ENCODE results near the gene LARP6. TPM values are rescaled to one million over a fixed set of nuclear protein-coding genes. Genes with fewer than 3 reads are reported as not detected.

Gene LARP6
- total and polyA plus RNA-seq, 2 of the 13 experiments (the other 11 are each of a cell fraction or from before 2014, with no cell fraction given) = 2.9 to 8.2 TPM

DNA sequence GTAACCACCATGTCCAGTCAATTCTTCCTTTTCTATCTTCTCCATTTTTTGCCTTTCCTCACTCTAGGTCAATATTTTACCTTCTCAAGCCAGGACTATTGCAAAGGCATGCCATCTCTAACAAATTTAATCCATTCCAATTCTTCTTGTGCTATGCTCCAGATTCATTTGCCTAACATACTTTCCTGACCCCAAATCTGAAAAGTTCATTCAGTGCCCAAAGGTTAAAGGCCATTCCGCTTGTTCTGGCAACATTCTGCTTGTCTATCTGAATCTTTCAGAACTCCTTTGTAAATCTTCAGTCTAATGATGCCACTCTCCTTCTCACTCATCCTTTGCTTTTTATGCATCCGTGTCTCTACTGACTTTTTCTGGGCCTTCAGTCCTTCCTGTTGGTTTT, 22.7 kb upstream of the LARP6 start (continued):
- TF ChIP-seq ZNF446 (CRISPR knock-in tag; IDR thresholded peaks at IDR 0.05) (no peak), STAT6 (CRISPR knock-in tag; IDR thresholded peaks at IDR 0.05; ENCODE audit: borderline replicate concordance) (no peak), ZNF138 (CRISPR knock-in tag; IDR thresholded peaks at IDR 0.05; ENCODE audit: low read depth) (no peak)
- TF ChIP-seq, protein P1, sequence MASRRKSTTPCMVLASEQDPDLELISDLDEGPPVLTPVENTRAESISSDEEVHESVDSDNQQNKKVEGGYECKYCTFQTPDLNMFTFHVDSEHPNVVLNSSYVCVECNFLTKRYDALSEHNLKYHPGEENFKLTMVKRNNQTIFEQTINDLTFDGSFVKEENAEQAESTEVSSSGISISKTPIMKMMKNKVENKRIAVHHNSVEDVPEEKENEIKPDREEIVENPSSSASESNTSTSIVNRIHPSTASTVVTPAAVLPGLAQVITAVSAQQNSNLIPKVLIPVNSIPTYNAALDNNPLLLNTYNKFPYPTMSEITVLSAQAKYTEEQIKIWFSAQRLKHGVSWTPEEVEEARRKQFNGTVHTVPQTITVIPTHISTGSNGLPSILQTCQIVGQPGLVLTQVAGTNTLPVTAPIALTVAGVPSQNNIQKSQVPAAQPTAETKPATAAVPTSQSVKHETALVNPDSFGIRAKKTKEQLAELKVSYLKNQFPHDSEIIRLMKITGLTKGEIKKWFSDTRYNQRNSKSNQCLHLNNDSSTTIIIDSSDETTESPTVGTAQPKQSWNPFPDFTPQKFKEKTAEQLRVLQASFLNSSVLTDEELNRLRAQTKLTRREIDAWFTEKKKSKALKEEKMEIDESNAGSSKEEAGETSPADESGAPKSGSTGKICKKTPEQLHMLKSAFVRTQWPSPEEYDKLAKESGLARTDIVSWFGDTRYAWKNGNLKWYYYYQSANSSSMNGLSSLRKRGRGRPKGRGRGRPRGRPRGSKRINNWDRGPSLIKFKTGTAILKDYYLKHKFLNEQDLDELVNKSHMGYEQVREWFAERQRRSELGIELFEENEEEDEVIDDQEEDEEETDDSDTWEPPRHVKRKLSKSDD (CRISPR knock-in tag; IDR thresholded peaks at IDR 0.05; ENCODE audit: low read depth) = no peak

- no TSS peak for BruUV-seq (replicated peaks)
- Histone ChIP-seq H3K4me1 (ENCODE audit: insufficient read depth, low read length) (peaks cover 21% of the 10 kb centered on the region), H3K27ac (ENCODE audit: extremely low read length, insufficient read depth, low read length) (no peak overlapping the region), H3K9me3 (ENCODE audit: low read length) (no peaks in the 10 kb centered on the region), H3K36me3 (replicated peaks in 1 of 2; ENCODE audit: control insufficient read depth in 1 of 2, insufficient read depth in 2 of 2, low read length in 2 of 2) (no peaks in the 10 kb centered on the region), H3K27me3 (ENCODE audit: control insufficient read depth in 1 of 2, insufficient read depth in 2 of 2, low read length in 2 of 2) (no peaks in the 10 kb centered on the region), H2AFZ (ENCODE audit: low read length) (no peak overlapping the region), H3K4me3 (replicated peaks in 1 of 3; ENCODE audit: insufficient read depth in 1 of 3, low read depth in 2 of 3, low read length in 3 of 3) (no peak overlapping the region), H3K79me2 (ENCODE audit: insufficient read depth, low read length) (no peaks in the 10 kb centered on the region), H4K20me1 (ENCODE audit: insufficient read depth, low read length) (no peaks in the 10 kb centered on the region), H3K4me2 (ENCODE audit: low read depth, low read length) (no peak overlapping the region), H3K9ac (ENCODE audit: insufficient read depth, low read depth, low read length) (no peak overlapping the region)
- POLR2A ChIA-PET = no interaction called here
- in situ Hi-C loops (cut with HindIII; ENCODE audit: extremely low pct_ligation_motif_present, low pct_unique_long_range_greater_than_20kb) = loop anchor here (10.0 kb wide), 1 partner anchor 51 kb away; no protein-coding TSS in a partner anchor
- CTCF ChIA-PET (ENCODE audit: low intra/inter-chr PET ratio, low total read pairs) = interaction anchor here (2.1 kb wide), 1 partner anchor 51 kb away, joined by 10 read pairs; no protein-coding TSS in a partner anchor
- no peak for FAIRE-seq
- DNase-seq (ENCODE audit: low spot score) = no peak
- no peak for ATAC-seq
- 34% methylated on average over 3 of the region's 3 CpGs for WGBS (ENCODE audit: low lambda C conversion rate)
- TF ChIP-seq ZBTB7A (CRISPR knock-in tag; IDR thresholded peaks at IDR 0.05) (no peak), ZMYM2 (CRISPR knock-in tag; IDR thresholded peaks at IDR 0.05) (no peak), PATZ1 (CRISPR knock-in tag; IDR thresholded peaks at IDR 0.05) (no peak), HCFC1 (IDR thresholded peaks at IDR 0.05; ENCODE audit: low read depth, low read length) (no peak), ZNF569 (CRISPR knock-in tag; IDR thresholded peaks at IDR 0.05; ENCODE audit: borderline replicate concordance) (no peak)
- intact Hi-C loops (cut with micrococcal nuclease; ENCODE audit: unreplicated experiment) = no loop called here
Measured at GRCh38 chr15:70876011-70876410, 22.1 kb upstream of the LARP6 start.
